Effector memory CD4-positive, alpha-beta T cell (primary cell): ENCODE results near the gene XPC.

Experiments
- DNase-seq, 3 donors: peaks; one replicate each; pipeline ENCODE4 v3.0.0-alpha.2; 2020
- H3K27ac ChIP-seq: 2 replicates; pipeline ENCODE4 v1.7.0; 2013; ENCODE audit warnings: mild to moderate bottlenecking, low read length, moderate library complexity; ENCODE audit not compliant: insufficient read depth, poor library complexity, severe bottlenecking
- H3K27me3 ChIP-seq: replicated peaks from 2 replicates; pipeline ENCODE4 v1.7.0; 2013; ENCODE audit warnings: mild to moderate bottlenecking, low read length; ENCODE audit not compliant: insufficient read depth, control insufficient read depth, poor library complexity, severe bottlenecking
- H3K36me3 ChIP-seq: 2 replicates; pipeline ENCODE4 v1.7.0; 2013; ENCODE audit warnings: mild to moderate bottlenecking, low read length, moderate library complexity; ENCODE audit not compliant: control insufficient read depth, insufficient read depth
- H3K4me1 ChIP-seq: 2 replicates; pipeline ENCODE4 v1.7.0; 2013; ENCODE audit warnings: low read length, mild to moderate bottlenecking; ENCODE audit not compliant: control insufficient read depth, insufficient read depth, poor library complexity, severe bottlenecking
- H3K4me3 ChIP-seq: 2 replicates; pipeline ENCODE4 v1.7.0; 2013; ENCODE audit warnings: low read length, low read depth, mild to moderate bottlenecking; ENCODE audit not compliant: insufficient read depth, poor library complexity, severe bottlenecking
- H3K9me3 ChIP-seq: 2 replicates; pipeline ENCODE4 v1.7.0; 2013; ENCODE audit warnings: mild to moderate bottlenecking, low read length, moderate library complexity; ENCODE audit not compliant: control insufficient read depth

Gene XPC

GRCh38 chr3:14158370-14158769, 20.0 kb downstream of the XPC start:
- Histone ChIP-seq H3K36me3 (peaks cover 84% of the 10 kb centered on the region), H3K27ac (no peak overlapping the region), H3K4me1 (no peaks in the 10 kb centered on the region), H3K27me3 (no peaks in the 10 kb centered on the region), H3K9me3 (peaks cover 4% of the 10 kb centered on the region), H3K4me3 (no peak overlapping the region)
- no peak for DNase-seq

DNA sequence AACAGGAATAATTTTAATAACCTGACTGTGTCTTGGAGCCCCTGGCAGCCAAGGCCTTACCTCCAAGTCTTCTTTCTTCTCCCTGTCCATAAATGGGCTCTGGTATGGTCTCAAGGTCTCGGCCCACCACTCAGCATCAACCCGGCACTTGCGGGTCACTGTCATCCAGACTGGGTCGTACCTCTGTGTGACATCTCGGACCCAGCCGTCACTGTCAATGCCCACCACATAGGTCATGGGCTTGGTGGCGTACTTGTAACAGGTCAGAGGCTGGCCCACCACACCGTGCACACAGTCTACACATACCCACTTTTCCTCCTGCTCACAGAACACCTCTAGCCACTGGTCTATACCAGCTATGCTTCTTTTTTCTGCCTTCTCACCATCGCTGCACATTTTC, 20.4 kb downstream of the XPC start:
- Histone ChIP-seq H3K9me3 (peaks cover 4% of the 10 kb centered on the region), H3K27ac (no peak overlapping the region), H3K4me1 (no peaks in the 10 kb centered on the region), H3K36me3 (peaks cover 82% of the 10 kb centered on the region), H3K27me3 (no peaks in the 10 kb centered on the region), H3K4me3 (no peak overlapping the region)
- no peak for DNase-seq

GRCh38 chr3:14156843-14157561, 21.4 kb downstream of the XPC start:
- Histone ChIP-seq H3K27me3 (no peaks in the 10 kb centered on the region), H3K4me3 (no peak overlapping the region), H3K36me3 (peaks cover 79% of the 10 kb centered on the region), H3K27ac (no peak overlapping the region), H3K4me1 (no peaks in the 10 kb centered on the region), H3K9me3 (peaks cover 4% of the 10 kb centered on the region)
- DNase-seq, result no peak

DNA sequence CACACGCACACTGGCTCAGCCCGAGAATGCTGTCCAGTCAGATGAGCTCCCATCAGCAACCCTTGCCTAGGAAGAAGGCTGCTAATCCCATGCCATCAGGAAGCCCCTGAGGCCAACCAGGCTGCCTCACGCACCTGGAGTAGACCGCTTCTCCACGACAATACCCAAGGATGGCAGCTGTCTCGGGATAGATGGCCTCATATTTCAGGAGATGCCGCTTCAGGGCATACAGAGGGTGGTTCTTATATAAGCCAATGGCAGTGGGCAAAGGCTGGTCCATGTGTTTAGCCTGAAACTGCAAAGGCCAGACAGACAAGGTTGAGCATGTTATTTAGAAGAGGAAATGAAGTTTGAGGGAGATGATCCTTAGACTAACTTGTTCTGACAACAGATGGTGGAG, 22.2 kb downstream of the XPC start:
- no peak overlapping the region for H3K27ac ChIP-seq
- no peaks in the 10 kb centered on the region for H3K4me1 ChIP-seq

GRCh38 chr3:14154895-14155440, 23.4 kb downstream of the XPC start:
- no peak overlapping the region for H3K27ac ChIP-seq
- DNase-seq, result no peak
- peaks cover 68% of the 10 kb centered on the region for H3K36me3 ChIP-seq
- H3K9me3 ChIP-seq, result no peaks in the 10 kb centered on the region
- no peak overlapping the region for H3K4me3 ChIP-seq
- H3K27me3 ChIP-seq, result no peaks in the 10 kb centered on the region
- no peaks in the 10 kb centered on the region for H3K4me1 ChIP-seq

More for the DNA sequence above, 22.2 kb downstream of the XPC start:
- H3K4me3 ChIP-seq, result no peak overlapping the region
- H3K27me3 ChIP-seq, result no peaks in the 10 kb centered on the region
- peaks cover 77% of the 10 kb centered on the region for H3K36me3 ChIP-seq
- no peak for DNase-seq
- peaks cover 3% of the 10 kb centered on the region for H3K9me3 ChIP-seq

- Histone ChIP-seq H3K36me3 (peaks cover 61% of the 10 kb centered on the region), H3K4me3 (no peak overlapping the region), H3K9me3 (no peaks in the 10 kb centered on the region), H3K27me3 (no peaks in the 10 kb centered on the region), H3K27ac (no peak overlapping the region), H3K4me1 (no peaks in the 10 kb centered on the region)
- no peak for DNase-seq
Observed at GRCh38 chr3:14154276-14154675, 24.1 kb downstream of the XPC start.

GRCh38 chr3:14153663-14154062, 24.7 kb downstream of the XPC start:
- no peaks in the 10 kb centered on the region for H3K9me3 ChIP-seq
- DNase-seq, result no peak
- H3K4me1 ChIP-seq, result no peaks in the 10 kb centered on the region
- no peaks in the 10 kb centered on the region for H3K27me3 ChIP-seq
- no peak overlapping the region for H3K27ac ChIP-seq
- H3K4me3 ChIP-seq, result no peak overlapping the region
- peaks cover 56% of the 10 kb centered on the region for H3K36me3 ChIP-seq

GRCh38 chr3:14152963-14153355, 25.4 kb downstream of the XPC start:
- peaks cover 56% of the 10 kb centered on the region for H3K36me3 ChIP-seq
- H3K9me3 ChIP-seq, result no peaks in the 10 kb centered on the region
- no peak overlapping the region for H3K27ac ChIP-seq
- H3K27me3 ChIP-seq, result no peaks in the 10 kb centered on the region
- DNase-seq, result no peak
- H3K4me3 ChIP-seq, result no peak overlapping the region
- H3K4me1 ChIP-seq, result no peaks in the 10 kb centered on the region

DNA sequence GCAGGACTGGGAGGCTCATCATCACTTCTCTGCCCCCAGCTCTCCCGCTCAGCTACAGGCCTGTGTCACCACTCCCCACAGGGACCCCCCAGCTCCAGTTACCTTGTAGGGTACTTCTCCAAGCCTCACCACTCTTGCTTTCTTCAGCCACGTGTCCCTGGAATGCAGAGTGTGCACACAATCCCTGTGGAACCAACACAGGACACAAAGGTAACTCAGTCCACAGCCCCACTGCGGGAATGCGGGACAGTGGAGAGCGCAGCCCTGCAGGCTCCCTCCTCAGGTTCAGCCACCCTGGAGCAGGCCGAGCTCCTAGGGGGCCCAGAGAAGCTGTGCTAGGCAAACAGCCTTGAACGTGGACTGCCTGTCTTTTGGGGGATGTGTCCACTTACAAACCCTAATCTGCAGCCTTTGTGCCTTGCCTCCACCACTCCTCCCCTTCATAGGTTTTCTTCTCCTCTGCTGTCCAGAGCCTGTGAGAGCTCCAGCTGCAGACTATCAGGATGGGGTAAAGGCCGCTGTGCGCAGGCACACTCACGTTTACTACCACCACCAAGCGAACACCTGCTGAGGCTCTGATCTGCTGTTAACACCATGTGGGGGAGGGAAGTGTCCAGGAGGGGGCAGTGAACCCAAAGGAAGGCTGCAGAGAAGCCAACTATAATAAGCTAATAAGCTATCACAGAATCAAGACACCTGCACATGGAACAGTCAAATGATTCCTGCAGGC, 26.0 kb downstream of the XPC start:
- Histone ChIP-seq H3K27ac (no peak overlapping the region), H3K27me3 (no peaks in the 10 kb centered on the region), H3K36me3 (peaks cover 56% of the 10 kb centered on the region), H3K9me3 (no peaks in the 10 kb centered on the region), H3K4me3 (no peak overlapping the region), H3K4me1 (no peaks in the 10 kb centered on the region)
- DNase-seq, result no peak

DNA sequence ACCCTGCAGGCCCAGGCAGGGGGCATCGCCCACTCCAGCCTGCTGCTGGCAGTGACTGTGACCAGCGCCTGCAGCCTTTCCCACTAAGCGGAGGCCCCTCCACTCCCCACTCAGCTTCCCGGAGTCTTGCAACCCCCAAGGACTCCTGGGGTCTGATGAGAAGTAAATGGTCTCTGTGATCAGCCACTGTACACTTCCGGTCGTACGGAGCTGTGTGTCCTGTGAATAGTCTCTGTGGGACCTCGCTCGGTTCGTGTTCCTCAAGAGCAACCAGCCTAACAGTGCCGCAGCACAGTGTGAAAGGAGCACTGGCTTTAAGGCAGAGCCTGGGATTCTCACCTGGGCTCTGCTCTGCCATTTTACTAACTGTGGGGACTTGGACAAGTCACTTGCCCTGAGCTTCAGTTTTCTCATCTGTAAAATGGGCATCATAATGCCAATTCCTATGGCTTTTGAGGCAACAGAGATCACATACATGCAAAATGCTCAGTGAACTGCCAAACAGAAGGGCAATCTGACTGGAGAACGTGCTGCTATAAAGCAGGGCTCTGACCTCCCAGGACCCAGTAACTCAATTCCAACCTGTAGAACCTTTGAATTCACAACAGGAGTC, 26.8 kb downstream of the XPC start:
- H3K36me3 ChIP-seq, result peaks cover 55% of the 10 kb centered on the region
- DNase-seq, result no peak
- no peak overlapping the region for H3K4me3 ChIP-seq
- no peak overlapping the region for H3K27ac ChIP-seq
- no peaks in the 10 kb centered on the region for H3K4me1 ChIP-seq
- H3K27me3 ChIP-seq, result no peaks in the 10 kb centered on the region
- no peaks in the 10 kb centered on the region for H3K9me3 ChIP-seq
